HL-60 (cell line): ENCODE measurements around the gene LMLN.
"Not testable (repeated sequence)": the region's sequence is repeated elsewhere in the genome, so short reads cannot be mapped to it uniquely, and the experiment has no call there.

Experiments
- DNase-seq, 2 experiments: peaks; one replicate each; pipeline ENCODE4 v3.0.0-alpha.2; 2010 to 2020; ENCODE audit warnings: low read depth in 1 of 2, low spot score in 1 of 2
- H3K27ac ChIP-seq: fragments of 250-450 bp; sonication (Bioruptor Pico); replicated peaks from 2 replicates; pipeline ENCODE4 v1.5.1; 2020; ENCODE audit warnings: mild to moderate bottlenecking, moderate library complexity
- H3K27me3 ChIP-seq: fragments of 250-450 bp; sonication (Bioruptor Pico); 2 replicates; pipeline ENCODE4 v1.5.1; 2021; ENCODE audit warnings: mild to moderate bottlenecking, moderate library complexity; ENCODE audit not compliant: insufficient read depth, poor library complexity, severe bottlenecking
- H3K4me3 ChIP-seq: replicated peaks from 2 replicates; pipeline ENCODE4 v1.5.1; 2011; ENCODE audit warnings: mild to moderate bottlenecking, control low read depth, low read length; ENCODE audit not compliant: insufficient read depth
- GABPA ChIP-seq: IDR thresholded peaks from 2 replicates; pipeline ENCODE4 v1.6.1; 2012; ENCODE audit warnings: low read depth
- POLR2AphosphoS5 ChIP-seq: IDR thresholded peaks from 2 replicates; pipeline ENCODE4 v1.6.1; 2012; ENCODE audit warnings: low read depth
- SPI1 ChIP-seq: IDR thresholded peaks from 2 replicates; pipeline ENCODE4 v1.6.1; 2012; ENCODE audit warnings: low read depth, mild to moderate bottlenecking, borderline replicate concordance
- TF ChIP-seq, protein P1 (sequence below): IDR thresholded peaks from 2 replicates; pipeline ENCODE4 v1.6.1; 2012; ENCODE audit warnings: low read depth; ENCODE audit not compliant: insufficient replicate concordance
- TF ChIP-seq, protein P2 (sequence below): IDR thresholded peaks from one replicate; pipeline ENCODE4 v1.5.1; 2011; ENCODE audit warnings: low read length, control low read depth, inconsistent platforms; ENCODE audit not compliant: insufficient read depth

Gene LMLN

DNA sequence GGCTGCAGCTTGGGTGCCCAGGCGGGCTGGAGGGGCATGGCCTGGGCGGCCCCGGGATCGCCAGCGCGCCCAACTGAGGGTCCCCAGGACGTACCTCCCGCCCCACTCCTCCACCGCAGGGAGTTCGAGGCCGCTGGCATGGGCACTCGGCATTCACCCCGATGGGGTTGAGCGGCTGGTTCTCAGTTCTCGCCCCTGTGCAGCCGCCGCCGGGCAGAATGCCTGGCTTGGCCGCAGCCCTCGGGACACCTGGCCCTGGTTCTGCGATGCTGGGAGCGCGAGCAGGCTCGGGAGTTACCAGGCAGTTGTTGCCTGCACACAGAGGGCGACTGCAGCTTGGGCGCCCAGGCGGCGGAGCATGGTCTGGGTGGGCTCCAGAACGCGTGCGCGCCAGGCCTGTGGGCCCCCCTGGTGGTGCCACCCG lies 121.4 kb downstream of the LMLN start:
- Histone ChIP-seq H3K27me3 (peaks cover 13% of the 10 kb centered on the region), H3K27ac (no peak overlapping the region), H3K4me3 (peak overlapping the region; percentile 41)
- DNase-seq: no peak
- TF ChIP-seq POLR2AphosphoS5: no peak

DNA sequence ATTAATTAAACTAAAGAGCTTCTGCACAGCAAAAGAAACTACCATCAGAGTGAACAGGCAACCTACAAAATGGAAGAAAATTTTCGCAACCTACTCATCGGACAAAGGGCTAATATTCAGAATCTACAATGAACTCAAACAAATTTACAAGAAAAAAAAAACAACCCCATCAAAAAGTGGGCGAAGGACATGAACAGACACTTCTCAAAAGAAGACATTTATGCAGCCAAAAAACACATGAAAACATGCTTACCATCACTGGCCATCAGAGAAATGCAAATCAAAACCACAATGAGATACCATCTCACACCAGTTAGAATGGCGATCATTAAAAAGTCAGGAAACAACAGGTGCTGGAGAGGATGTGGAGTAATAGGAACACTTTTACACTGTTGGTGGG lies 122.2 kb downstream of the LMLN start:
- H3K4me3 ChIP-seq, DNase-seq, H3K27ac ChIP-seq: not testable (repeated sequence)
- peaks cover 13% of the 10 kb centered on the region for H3K27me3 ChIP-seq

DNA sequence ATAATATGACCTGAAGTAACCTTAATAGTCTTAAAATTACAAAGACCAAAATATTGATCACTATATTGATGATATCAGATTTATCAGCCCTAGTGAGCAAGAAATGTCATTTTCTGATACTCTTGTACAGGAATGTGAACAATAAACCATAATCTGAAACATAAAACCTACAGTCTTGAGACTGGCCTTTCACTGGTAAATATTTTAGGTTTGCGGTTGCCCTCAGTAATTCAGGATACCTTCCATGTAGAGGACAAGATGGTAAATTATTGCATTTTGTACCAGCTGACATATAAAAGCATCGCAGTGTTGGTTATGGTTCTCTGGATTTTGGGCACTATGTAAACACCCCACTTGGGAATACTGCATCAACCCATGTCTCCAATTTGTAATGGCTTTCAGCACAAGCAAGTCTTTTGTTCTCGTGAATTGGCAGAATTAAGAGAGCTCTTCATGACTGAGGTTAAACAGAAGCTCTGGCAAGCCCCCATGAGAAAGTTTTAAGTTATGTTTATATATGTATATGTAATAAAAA lies 128.5 kb downstream of the LMLN start:
- Histone ChIP-seq H3K4me3 (no peak overlapping the region), H3K27ac (no peak overlapping the region), H3K27me3 (peaks cover 8% of the 10 kb centered on the region)
- TF ChIP-seq, protein P1, sequence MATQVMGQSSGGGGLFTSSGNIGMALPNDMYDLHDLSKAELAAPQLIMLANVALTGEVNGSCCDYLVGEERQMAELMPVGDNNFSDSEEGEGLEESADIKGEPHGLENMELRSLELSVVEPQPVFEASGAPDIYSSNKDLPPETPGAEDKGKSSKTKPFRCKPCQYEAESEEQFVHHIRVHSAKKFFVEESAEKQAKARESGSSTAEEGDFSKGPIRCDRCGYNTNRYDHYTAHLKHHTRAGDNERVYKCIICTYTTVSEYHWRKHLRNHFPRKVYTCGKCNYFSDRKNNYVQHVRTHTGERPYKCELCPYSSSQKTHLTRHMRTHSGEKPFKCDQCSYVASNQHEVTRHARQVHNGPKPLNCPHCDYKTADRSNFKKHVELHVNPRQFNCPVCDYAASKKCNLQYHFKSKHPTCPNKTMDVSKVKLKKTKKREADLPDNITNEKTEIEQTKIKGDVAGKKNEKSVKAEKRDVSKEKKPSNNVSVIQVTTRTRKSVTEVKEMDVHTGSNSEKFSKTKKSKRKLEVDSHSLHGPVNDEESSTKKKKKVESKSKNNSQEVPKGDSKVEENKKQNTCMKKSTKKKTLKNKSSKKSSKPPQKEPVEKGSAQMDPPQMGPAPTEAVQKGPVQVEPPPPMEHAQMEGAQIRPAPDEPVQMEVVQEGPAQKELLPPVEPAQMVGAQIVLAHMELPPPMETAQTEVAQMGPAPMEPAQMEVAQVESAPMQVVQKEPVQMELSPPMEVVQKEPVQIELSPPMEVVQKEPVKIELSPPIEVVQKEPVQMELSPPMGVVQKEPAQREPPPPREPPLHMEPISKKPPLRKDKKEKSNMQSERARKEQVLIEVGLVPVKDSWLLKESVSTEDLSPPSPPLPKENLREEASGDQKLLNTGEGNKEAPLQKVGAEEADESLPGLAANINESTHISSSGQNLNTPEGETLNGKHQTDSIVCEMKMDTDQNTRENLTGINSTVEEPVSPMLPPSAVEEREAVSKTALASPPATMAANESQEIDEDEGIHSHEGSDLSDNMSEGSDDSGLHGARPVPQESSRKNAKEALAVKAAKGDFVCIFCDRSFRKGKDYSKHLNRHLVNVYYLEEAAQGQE: no peak
- TF ChIP-seq, protein P2, sequence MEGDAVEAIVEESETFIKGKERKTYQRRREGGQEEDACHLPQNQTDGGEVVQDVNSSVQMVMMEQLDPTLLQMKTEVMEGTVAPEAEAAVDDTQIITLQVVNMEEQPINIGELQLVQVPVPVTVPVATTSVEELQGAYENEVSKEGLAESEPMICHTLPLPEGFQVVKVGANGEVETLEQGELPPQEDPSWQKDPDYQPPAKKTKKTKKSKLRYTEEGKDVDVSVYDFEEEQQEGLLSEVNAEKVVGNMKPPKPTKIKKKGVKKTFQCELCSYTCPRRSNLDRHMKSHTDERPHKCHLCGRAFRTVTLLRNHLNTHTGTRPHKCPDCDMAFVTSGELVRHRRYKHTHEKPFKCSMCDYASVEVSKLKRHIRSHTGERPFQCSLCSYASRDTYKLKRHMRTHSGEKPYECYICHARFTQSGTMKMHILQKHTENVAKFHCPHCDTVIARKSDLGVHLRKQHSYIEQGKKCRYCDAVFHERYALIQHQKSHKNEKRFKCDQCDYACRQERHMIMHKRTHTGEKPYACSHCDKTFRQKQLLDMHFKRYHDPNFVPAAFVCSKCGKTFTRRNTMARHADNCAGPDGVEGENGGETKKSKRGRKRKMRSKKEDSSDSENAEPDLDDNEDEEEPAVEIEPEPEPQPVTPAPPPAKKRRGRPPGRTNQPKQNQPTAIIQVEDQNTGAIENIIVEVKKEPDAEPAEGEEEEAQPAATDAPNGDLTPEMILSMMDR: no peak
- TF ChIP-seq POLR2AphosphoS5 (no peak), SPI1 (no peak), GABPA (no peak)
- DNase-seq: no peak

DNA sequence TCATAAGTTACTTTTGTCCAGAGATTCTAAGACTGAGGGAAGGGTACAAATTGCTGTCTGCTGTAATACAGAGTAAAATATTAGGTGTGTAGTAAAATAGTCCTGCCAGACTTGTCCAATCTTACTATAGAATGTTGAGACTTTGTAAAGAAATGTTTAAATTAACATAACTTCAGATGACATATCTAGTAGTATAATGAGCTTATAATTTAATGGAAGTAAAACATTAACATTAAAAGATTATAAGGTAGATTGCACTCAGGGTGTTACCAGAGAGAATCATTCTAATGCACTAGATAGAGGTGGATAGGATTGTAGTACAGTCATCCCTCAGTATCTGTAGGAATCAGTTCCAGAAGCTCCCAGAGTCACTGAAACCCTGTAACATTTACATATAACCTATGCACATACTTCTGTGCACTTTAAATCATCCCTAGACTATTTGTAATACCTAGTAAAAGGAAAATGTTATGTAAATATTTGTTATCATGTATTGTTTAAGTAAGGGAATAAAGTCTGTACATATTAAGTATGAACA lies 130.8 kb downstream of the LMLN start:
- H3K27ac ChIP-seq: no peak overlapping the region
- peaks cover under 1% of the 10 kb centered on the region for H3K27me3 ChIP-seq
- DNase-seq: no peak
- H3K4me3 ChIP-seq: no peak overlapping the region
- TF ChIP-seq POLR2AphosphoS5: no peak
- TF ChIP-seq, protein P2: no peak
- no peak for TF ChIP-seq SPI1
- TF ChIP-seq, protein P1: no peak
- TF ChIP-seq GABPA: no peak

DNA sequence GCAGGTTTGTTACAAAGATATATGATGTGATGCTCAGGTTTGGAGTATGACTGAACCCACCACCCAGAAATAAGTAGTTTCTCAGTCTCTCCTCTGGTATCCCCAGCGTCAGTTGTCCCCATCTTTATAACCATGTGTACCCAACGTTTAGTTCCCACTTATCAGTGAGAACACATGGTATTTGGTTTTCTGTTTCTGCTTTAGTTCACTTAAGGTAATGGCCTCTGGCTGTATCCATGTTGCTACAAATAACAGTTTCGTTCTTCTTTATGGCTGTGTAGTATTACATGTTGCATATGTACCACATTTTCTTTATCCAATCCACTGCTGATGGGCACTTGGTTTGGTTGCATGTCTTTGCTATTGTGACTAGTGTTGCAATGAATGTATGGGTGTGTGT lies 132.3 kb downstream of the LMLN start:
- Histone ChIP-seq H3K27me3 (no peaks in the 10 kb centered on the region), H3K27ac (no peak overlapping the region), H3K4me3 (no peak overlapping the region)
- TF ChIP-seq, protein P2: no peak
- TF ChIP-seq GABPA: no peak
- TF ChIP-seq, protein P1: no peak
- TF ChIP-seq SPI1: no peak
- DNase-seq: no peak
